Loucy (cell line): ENCODE measurements around the gene TSSK2.

ENCODE experiments used
- H2AFZ ChIP-seq: fragments of 200-600 bp; sonication (generic); 2 replicates; pipeline ENCODE4 v1.6.0; 2016; ENCODE audit warnings: antibody characterized with exemption, mild to moderate bottlenecking, low read length, moderate library complexity
- H3F3A ChIP-seq: fragments of 200-600 bp; 2 replicates; pipeline ENCODE4 v1.6.0; 2016; ENCODE audit warnings: antibody characterized with exemption, low read depth, mild to moderate bottlenecking
- H3K27me3 ChIP-seq: fragments of 200-600 bp; sonication (generic); 2 replicates; pipeline ENCODE4 v1.6.1; 2014; ENCODE audit warnings: low read length, mild to moderate bottlenecking; ENCODE audit not compliant: insufficient read depth, poor library complexity, severe bottlenecking
- H3K36me3 ChIP-seq: fragments of 200-600 bp; sonication (generic); 2 replicates; pipeline ENCODE4 v1.6.1; 2016; ENCODE audit warnings: low read length; ENCODE audit not compliant: insufficient read depth
- H3K4me1 ChIP-seq: fragments of 200-600 bp; sonication (generic); 2 replicates; pipeline ENCODE4 v1.5.1; 2014; ENCODE audit warnings: low read length, mild to moderate bottlenecking; ENCODE audit not compliant: insufficient read depth, poor library complexity, severe bottlenecking
- H3K4me2 ChIP-seq: fragments of 200-600 bp; sonication (generic); 2 replicates; pipeline ENCODE4 v1.6.0; 2014; ENCODE audit warnings: antibody characterized with exemption, low read length, low read depth, mild to moderate bottlenecking; ENCODE audit not compliant: poor library complexity, severe bottlenecking
- H3K4me3 ChIP-seq: fragments of 200-600 bp; sonication (generic); 2 replicates; pipeline ENCODE4 v1.5.1; 2014; ENCODE audit warnings: low read length, mild to moderate bottlenecking, mixed read lengths; ENCODE audit not compliant: poor library complexity, severe bottlenecking
- H3K79me2 ChIP-seq: fragments of 200-600 bp; sonication (generic); 2 replicates; pipeline ENCODE4 v1.6.1; 2014; ENCODE audit warnings: low read length; ENCODE audit not compliant: insufficient read depth
- H3K9ac ChIP-seq: fragments of 200-600 bp; sonication (generic); 2 replicates; pipeline ENCODE4 v1.6.0; 2014; ENCODE audit warnings: mild to moderate bottlenecking, low read depth, low read length, moderate library complexity; ENCODE audit not compliant: poor library complexity, severe bottlenecking
- H3K9me2 ChIP-seq: fragments of 200-600 bp; sonication (generic); replicated peaks from 2 replicates; pipeline ENCODE4 v1.6.1; 2016; ENCODE audit warnings: low read depth, low read length, mixed read lengths
- H3K9me3 ChIP-seq: fragments of 200-600 bp; sonication (generic); 2 replicates; pipeline ENCODE4 v1.6.1; 2014; ENCODE audit warnings: mild to moderate bottlenecking, antibody characterized with exemption, low read length, low read depth; ENCODE audit not compliant: insufficient read depth
- H4K20me1 ChIP-seq: fragments of 200-600 bp; sonication (generic); 2 replicates; pipeline ENCODE4 v1.6.0; 2014; ENCODE audit warnings: antibody characterized with exemption, low read length, mild to moderate bottlenecking; ENCODE audit not compliant: insufficient read depth, poor library complexity, severe bottlenecking
- EZH2phosphoT487 ChIP-seq: fragments of 200-600 bp; IDR thresholded peaks from 2 replicates; pipeline ENCODE4 v1.6.1; 2018; ENCODE audit warnings: antibody characterized with exemption, mild to moderate bottlenecking, moderate library complexity, borderline replicate concordance
- TF ChIP-seq, protein P1 (sequence below): fragments of 200-600 bp; sonication (generic); conservative IDR thresholded peaks from 2 replicates; pipeline ENCODE4 v1.5.1; 2014; ENCODE audit warnings: mild to moderate bottlenecking, antibody characterized with exemption, low read length

TSSK2 gene

DNA sequence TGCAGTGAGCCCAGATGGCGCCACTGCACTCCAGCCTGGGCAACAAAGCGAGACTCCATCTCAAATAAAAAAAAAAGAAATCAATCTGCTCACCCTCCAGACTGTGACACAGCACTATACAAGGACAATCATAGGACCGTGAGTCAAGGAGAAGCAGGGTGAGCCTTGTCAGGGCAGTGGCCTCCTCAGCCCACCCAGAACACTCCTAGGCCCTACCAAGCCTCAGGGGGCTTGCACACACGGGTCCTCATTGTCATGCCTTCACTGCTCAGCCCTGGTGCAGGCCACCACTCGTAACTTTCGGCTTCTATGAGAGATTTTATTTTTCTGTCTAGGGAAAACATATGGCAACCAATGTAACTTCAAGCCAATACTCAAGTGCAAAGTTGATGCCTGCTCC lies 44.7 kb upstream of the TSSK2 start:
- H3K4me1 ChIP-seq, result peaks cover 16% of the 10 kb centered on the region
- no peaks in the 10 kb centered on the region for H3K9me2 ChIP-seq
- no peak overlapping the region for H2AFZ ChIP-seq
- H3K4me3 ChIP-seq, result no peak overlapping the region
- no peaks in the 10 kb centered on the region for H3K79me2 ChIP-seq
- H3K4me2 ChIP-seq, result no peak overlapping the region
- H3F3A ChIP-seq, result no peaks in the 10 kb centered on the region
- H4K20me1 ChIP-seq, result no peaks in the 10 kb centered on the region
- no peaks in the 10 kb centered on the region for H3K9me3 ChIP-seq
- H3K9ac ChIP-seq, result no peak overlapping the region
- TF ChIP-seq EZH2phosphoT487, result no peak
- TF ChIP-seq, protein P1, sequence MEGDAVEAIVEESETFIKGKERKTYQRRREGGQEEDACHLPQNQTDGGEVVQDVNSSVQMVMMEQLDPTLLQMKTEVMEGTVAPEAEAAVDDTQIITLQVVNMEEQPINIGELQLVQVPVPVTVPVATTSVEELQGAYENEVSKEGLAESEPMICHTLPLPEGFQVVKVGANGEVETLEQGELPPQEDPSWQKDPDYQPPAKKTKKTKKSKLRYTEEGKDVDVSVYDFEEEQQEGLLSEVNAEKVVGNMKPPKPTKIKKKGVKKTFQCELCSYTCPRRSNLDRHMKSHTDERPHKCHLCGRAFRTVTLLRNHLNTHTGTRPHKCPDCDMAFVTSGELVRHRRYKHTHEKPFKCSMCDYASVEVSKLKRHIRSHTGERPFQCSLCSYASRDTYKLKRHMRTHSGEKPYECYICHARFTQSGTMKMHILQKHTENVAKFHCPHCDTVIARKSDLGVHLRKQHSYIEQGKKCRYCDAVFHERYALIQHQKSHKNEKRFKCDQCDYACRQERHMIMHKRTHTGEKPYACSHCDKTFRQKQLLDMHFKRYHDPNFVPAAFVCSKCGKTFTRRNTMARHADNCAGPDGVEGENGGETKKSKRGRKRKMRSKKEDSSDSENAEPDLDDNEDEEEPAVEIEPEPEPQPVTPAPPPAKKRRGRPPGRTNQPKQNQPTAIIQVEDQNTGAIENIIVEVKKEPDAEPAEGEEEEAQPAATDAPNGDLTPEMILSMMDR, result no peak
- H3K27me3 ChIP-seq, result no peaks in the 10 kb centered on the region
- H3K36me3 ChIP-seq, result peaks cover 18% of the 10 kb centered on the region; the same call in 1 of the 2 replicates

DNA sequence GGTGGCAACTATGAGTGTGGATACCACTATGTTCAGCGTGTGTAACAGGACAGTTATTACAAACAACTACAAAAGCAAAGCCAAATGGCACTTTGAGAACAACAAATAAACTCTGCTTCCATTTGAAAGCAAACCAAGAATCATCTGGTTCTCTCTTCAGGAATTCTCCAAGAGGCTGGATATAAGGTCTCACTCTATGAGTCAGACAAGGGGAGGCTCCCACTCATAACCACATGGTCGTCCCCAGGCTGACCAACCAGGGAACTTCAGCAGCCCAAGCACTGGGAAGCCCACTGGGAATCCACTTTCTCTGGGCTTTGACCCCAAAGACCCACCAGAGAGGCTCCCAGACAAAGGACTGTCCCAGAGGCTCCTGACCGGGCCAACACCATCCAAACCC lies 44.2 kb upstream of the TSSK2 start:
- Histone ChIP-seq H3K4me2 (no peak overlapping the region), H3K36me3 (peaks cover 13% of the 10 kb centered on the region; the same call in 1 of the 2 replicates), H3K79me2 (no peaks in the 10 kb centered on the region), H4K20me1 (no peaks in the 10 kb centered on the region), H3K4me3 (no peak overlapping the region), H3K4me1 (peaks cover 16% of the 10 kb centered on the region), H3F3A (no peaks in the 10 kb centered on the region), H3K27me3 (no peaks in the 10 kb centered on the region), H3K9me3 (no peaks in the 10 kb centered on the region), H3K9ac (no peak overlapping the region), H3K9me2 (no peaks in the 10 kb centered on the region), H2AFZ (no peak overlapping the region)
- TF ChIP-seq EZH2phosphoT487, result no peak
- TF ChIP-seq, protein P1, result no peak

DNA sequence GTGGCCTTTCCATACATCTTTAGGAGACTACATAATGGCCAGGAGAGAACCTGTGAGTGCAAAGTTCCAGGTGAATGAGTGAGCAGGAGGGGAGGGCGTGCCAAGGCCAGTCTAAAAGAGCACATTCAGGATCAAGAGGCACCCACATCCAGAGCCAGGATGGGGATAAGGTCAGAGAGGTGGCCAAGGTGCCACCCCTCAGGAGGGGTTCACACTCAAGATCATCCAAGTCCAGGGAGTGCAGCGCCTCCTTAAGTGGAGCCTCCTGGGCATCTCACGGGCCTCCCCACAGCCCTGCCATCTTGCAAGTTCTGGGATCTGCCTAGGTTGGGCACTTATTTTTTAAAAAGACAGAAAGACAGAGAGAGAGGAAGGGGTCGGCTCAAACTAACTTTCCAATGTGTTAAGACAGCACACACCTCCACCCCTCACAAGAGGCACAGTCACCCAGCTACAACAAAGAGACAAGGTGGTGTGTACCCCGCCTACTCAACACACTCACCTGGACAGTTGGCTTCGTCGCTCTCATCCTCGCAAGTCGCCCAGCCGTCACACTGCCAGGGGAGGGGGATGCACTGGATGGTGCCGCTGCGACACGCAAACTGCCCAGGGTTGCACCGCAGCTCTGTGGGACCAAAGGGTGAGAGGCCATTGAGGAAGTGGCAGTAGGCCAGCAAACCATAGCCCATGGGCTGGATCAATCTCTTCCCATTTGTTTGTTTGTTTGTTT lies 42.1 kb upstream of the TSSK2 start:
- Histone ChIP-seq H3K4me1 (peaks cover 16% of the 10 kb centered on the region), H4K20me1 (no peaks in the 10 kb centered on the region), H3K4me2 (no peak overlapping the region)

More for the DNA sequence above, 42.1 kb upstream of the TSSK2 start:
- no peaks in the 10 kb centered on the region for H3K27me3 ChIP-seq
- H3F3A ChIP-seq, result no peaks in the 10 kb centered on the region
- no peaks in the 10 kb centered on the region for H3K9me2 ChIP-seq
- no peak overlapping the region for H3K4me3 ChIP-seq
- TF ChIP-seq EZH2phosphoT487, result no peak
- TF ChIP-seq, protein P1, result no peak
- H3K9ac ChIP-seq, result no peak overlapping the region
- no peak overlapping the region for H2AFZ ChIP-seq
- peaks cover 7% of the 10 kb centered on the region for H3K79me2 ChIP-seq
- H3K9me3 ChIP-seq, result no peaks in the 10 kb centered on the region
- H3K36me3 ChIP-seq, result peaks cover 13% of the 10 kb centered on the region; the same call in 1 of the 2 replicates
